DND-41 (cell line): ENCODE results near the gene ELAC2.

Source experiments
- EZH2 ChIP-seq: IDR thresholded peaks from 3 replicates; pipeline ENCODE4 v1.6.1; 2012; ENCODE audit warnings: borderline replicate concordance, low read depth, mild to moderate bottlenecking, moderate library complexity, low read length, inconsistent platforms; ENCODE audit not compliant: severe bottlenecking
- TF ChIP-seq, protein P1 (sequence below): IDR thresholded peaks from 2 replicates; pipeline ENCODE4 v1.5.1; 2012; ENCODE audit warnings: borderline replicate concordance, low read length, moderate library complexity, mild to moderate bottlenecking; ENCODE audit not compliant: poor library complexity, severe bottlenecking; ENCODE audit errors: extremely low read depth

DNA sequence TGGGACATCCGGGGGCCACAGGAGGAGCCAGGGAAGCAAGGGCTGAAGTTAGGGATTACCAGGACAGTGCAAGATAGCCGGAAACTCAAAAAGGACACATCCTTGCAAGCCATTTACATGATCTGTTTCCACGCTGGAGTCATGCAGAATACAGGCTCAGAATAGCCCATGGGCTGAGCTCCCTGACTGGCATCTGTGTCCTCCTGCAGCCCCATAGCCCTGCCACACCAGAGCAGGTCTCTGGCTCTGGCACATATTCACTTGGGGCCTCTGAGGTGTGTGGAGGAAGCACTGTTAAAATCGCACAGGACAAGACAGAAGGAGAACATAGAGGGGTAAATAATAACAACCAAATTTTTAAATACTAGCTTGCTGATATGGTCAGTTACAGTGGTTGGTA lies 65.8 kb downstream of the ELAC2 start:
- TF ChIP-seq, protein P1, sequence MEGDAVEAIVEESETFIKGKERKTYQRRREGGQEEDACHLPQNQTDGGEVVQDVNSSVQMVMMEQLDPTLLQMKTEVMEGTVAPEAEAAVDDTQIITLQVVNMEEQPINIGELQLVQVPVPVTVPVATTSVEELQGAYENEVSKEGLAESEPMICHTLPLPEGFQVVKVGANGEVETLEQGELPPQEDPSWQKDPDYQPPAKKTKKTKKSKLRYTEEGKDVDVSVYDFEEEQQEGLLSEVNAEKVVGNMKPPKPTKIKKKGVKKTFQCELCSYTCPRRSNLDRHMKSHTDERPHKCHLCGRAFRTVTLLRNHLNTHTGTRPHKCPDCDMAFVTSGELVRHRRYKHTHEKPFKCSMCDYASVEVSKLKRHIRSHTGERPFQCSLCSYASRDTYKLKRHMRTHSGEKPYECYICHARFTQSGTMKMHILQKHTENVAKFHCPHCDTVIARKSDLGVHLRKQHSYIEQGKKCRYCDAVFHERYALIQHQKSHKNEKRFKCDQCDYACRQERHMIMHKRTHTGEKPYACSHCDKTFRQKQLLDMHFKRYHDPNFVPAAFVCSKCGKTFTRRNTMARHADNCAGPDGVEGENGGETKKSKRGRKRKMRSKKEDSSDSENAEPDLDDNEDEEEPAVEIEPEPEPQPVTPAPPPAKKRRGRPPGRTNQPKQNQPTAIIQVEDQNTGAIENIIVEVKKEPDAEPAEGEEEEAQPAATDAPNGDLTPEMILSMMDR, result no peak
- TF ChIP-seq EZH2, result no peak
